Fibroblast of the conjunctiva (primary cell): ENCODE data around the gene KNDC1.
"Not testable (repeated sequence)": the region's sequence is repeated elsewhere in the genome, so short reads cannot be mapped to it uniquely, and the experiment has no call there.

ENCODE experiments used
- DNase-seq: peaks from one replicate; pipeline ENCODE4 v3.0.0-alpha.2; 2010; ENCODE audit warnings: low read depth

KNDC1 gene

DNA sequence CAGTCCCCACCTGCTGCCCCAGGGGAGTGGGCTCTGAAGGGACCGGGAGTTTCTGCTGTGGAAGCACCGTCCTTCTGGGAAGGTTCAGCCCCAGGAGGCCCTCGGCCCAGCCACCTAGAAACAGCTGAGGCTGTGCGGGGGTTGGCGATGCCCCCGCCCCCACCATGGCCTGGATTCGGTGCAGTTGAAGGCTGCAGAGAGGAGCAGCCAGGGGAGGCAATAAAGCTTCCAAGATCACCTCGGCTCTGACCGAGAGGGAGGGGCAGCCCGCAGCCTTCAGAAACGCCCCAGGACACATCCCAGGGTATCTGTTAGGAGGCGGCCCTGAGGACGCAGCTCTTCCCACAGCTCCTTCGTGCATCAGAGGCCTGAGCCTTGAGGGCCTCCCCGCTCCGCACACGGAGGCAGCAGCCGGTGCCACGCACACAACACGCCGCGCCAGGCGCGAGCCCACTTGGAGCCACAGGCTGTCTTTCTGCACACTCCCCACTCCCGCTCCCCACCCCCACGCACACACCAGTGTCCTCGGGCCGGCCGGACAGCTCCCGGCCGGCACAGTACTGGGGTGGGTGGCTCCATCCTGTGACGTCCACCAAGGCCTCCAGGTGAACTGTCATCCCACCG lies 1.6 kb downstream of the KNDC1 start:
- DNase-seq: no peak

DNA sequence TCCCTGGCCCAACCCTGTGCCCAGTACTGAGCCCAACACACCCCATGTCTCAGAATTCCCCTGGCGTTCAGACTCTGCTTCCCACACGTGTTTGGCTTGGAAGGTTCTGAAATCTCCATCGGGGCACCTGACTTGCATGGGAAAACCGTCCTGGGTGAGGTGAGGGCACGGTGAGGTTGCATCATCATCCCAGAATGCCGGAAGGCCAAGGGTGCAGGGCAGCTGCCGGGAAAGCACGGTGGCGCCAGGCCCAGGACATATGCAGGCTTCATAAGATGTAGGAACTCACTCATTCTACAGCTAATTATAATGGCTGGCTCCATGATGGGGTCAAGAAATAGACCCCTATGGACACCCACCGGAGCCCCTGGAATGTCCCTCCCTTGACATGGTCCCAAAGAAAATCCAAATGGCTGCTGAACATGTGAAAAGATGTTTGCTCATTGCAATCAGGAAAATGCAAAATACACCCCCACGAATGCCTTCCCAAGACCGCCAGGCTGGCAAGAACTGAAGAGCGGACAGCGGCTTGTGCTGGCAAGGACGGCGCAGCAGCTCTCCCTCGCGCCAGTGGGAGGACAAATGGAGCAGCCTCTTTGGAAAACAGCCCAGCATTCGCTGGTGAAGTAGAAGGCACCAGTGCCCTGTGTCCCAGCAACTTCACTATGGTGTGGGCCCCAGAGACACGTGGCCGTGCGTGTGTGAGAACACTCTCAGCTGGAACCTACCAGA lies 2.3 kb downstream of the KNDC1 start:
- no peak for DNase-seq

DNA sequence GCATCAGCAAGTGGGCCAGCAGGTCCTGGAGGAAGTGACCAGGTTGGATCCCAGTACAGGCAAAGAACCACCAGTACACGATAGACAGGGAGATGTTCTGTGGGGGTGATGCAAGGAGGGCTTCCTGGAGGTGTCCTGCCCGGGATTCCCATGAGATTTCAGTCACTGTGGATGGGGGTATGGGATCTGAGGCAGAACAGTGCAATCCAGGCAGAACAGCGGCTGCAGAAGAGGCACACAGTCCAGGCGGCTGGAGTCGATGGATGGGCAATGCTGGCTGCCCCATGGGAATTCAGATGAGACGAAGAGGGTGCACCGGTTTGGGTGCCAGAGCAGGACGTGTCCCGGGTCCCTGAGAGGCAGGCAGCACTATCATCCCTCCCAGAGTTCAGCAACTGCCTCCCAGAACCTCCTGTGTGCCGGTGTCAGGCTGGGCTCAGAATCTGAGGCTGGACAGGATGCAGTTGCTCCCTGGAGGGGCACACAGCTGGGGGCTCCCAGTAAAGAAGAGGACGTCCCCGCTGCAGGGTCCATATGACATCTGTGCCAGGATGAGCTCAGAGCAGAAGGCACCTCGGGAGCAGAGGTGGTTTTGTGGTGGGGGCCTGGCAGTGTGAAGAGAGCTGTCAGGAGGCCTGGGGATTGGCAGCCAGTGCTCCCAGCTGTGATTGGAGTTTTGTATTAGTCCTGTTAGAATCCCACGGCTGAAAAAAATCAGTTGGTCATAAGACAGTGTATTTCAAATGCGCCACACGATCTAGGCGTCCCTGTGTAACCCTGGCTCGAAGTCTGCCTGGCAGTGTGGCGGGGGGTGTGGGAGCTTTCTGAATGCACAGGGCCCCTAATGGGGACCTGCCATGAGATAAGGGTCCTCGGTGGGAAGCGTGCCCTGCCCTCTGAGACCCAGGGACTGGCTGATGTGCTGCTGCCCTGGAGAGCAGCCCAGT lies 3.2 kb downstream of the KNDC1 start:
- no peak for DNase-seq

DNA sequence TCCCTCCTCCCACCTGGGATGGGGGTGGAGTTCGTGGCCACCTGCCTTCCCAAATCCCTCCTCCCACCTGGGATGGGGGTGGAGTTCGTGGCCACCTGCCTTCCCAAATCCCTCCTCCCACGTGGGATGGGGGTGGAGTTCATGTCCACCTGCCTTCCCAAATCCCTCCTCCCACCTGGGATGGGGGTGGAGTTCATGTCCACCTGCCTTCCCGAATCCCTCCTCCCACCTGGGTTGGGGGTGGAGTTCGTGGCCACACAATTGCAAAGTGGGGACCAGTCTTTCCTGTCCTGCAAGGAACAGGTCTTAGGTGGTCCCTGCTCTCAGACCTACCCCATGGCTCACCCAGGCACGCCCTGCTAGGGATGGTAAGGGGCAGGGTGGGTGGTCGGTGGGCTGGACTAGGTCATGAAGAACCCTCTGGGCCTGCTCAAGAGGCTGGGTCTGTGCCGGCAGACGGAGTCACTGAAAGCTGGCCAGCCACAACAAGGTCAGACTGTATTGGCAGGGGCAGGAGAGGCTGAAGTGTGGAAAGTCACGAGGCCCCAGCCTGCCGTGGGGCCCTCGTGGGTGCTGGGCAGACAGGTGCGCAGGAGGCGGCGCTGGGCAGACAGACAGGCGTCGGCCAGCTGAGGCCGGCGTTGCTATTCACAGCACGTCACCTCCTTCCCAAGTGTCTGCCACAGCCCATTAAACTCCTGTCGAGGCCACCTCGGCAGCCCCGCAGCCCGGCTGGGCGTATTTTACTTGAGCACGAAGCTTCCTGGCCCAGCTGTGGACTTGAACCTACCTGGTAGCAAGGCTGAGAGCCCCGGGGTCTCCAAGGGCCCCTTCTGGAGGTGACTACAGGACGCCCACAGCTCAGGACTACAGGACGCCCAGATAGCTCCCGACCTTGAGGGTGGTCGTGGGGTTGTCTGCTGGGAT lies 4.1 kb downstream of the KNDC1 start:
- DNase-seq: no peak

DNA sequence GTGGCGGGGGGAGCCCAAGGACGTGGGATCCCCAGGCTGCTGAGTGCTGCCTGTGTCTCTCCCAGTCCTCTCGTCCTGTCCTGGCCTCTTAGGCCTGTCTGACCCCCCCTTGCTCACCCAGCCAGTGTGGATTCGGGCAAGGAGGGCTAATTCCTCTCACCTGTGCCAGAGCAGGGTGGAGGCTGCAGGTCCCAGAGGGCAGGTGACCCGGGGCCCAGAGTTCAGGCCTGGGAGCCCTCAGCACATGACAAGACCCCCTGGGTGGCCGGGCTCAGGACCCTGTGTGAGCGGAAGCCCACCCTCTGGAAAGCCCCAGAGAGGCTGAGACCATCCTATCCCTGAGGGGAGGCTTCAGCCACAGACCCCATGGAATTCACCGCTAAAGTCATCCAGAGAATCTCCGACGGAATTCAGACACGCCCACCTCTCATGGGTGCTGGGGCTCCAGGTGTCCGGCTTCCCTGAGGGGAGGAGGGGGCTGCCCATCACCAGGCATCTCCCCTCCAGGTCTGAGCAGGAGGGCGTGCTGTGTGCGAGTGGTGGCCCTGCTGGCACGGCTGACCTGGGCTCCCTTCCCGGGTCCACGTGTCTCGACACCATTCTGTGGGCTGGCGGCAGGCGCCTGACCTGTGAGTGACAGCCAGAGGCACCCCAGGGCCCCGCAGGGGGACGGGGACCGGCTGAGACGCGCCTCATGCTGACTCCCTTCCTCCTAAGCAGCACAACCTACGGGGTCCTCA lies 5.0 kb downstream of the KNDC1 start:
- DNase-seq: no peak

DNA sequence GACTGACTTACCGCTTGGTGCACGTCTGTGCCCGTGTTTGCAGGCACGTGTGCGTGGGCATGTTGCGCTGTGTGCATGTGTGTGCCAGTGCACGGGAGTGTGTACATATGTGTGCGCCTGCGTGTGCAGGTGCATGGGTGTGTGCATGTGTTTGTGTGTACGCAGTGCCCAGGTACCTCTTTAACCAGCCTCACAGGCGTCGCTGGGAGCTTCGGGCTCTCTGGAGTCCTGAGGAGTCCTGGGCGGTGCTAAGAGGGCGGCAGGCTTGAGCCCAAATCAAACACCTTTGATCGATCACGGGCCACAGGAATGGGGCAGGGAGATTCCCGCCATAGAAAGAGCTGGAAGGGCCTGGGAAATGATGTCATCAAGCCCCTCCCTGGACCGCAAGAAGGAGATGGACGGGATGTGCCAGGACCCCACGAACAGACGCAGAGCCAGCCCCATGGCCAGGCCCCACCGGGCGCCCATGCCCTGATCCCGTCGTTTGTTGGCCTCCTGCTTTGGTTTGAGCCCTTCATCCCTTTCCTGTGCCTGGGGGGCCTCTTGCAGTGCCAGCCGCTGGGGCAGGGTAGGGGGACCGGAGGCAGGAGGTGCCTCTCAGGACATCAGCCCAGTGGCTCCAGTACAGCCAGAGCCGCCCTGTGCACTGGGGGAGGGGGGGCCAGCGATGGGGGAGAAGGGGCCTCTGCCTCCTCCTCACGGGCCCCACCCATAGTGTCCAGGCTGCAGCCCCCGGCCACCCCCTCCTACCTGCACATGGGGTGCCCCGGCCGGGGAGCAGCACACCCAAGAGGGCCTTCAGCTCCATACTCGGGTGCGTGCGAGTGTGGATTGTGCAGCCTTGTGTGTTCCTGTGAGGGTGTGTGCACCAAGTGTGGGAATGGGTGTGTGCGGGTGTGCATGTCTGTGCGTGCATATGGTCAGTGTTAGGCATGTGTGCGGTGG lies 5.8 kb downstream of the KNDC1 start:
- no peak for DNase-seq

DNA sequence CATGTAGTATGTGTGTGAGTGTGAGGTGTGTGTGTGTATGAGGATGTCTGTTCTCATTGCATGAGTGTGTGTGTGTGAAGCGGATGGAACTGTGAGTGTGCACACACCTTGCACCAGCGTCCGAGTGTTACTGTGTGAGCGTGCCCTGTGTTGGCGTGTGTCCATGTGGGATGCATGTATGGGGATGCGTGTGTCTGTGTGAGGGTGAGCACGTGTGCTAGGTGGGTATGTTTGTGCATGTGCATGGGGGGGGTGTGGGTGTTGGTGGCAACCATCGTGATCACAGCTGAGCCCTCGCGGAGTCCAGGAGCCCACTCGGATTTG lies 6.4 kb downstream of the KNDC1 start:
- DNase-seq: no peak

DNA sequence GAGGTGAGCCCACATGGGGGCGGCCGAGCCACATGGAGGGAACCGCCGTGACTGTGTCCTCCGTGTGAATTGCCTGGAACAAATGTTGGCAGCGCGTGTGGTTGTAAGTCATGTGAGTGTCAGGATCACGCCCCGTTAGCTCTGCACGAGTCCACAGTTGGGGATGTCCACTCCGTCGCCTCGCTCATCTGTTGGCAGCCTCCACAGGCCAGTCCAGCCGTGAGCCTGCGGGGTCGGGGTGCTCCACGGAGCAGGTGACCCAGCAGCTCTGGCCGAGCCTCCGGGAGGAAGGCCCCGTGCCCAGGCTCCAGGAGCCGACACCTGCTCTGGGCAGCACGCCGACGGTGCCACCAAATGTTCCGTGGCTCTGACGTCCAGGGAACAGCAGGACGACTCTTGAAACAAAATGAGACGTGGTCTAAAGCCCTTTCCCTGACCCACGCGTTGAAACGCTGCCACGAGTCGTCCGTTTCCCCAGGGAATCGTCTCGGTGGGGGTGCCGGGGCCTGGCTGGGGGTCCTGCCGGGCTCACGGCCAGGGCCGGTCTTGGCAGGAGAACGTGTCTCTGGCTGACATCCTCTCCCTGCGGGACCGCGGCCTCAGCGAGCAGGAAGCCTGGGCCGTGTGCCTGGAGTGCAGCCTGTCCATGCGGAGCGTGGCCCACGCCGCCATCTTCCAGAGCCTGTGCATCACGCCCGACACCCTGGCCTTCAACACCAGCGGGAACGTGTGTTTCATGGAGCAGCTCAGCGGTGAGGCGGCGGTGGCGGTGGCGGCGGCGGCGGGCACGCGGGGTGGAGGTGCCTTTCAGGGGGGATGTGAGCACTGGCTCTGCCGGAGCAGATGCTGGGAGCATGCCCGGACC lies 7.0 kb downstream of the KNDC1 start:
- DNase-seq: no peak

DNA sequence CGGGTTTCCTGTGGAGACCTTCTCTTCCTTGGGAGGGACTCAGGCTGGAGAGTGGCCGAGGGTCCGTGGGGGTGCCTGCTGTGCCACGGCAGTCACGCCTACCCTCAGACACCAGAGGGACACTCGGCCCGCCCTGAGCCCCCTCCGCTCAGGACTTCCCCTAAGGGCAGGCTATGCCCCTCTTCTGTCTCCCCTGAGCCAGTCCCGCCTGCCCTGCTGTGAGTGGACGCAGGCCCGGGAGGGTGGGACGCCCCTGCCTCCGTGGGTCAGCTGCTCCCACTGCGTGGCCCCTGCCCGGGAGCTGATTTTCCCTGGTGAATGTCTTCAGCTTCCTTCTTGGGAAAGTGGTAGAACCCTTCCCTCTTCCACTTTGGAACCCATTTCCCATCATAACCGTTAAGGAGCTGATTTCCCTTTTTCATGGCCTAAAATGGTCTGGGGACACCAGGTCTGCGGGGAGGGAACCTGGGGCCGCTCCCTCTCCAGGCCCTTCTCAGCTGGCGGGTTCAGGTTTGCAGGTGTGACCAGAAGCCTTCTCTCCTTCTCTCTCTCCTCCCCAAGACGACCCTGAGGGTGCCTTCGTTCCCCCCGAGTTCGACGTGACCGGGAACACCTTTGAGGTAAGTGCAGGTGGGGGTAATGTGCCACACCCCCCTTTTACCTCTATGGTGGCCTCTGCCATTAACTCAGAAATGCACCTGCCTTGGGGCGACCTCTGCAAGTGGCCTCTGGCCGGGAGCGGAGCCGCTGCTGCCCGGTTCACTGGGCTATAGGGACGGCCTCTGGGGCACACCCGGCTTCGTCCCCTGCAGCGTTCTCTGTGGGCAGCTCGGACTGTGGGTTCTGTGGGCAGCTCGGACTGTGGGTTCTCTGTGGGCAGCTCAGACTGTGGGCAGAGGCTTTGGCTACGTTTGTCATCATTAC lies 7.9 kb downstream of the KNDC1 start:
- no peak for DNase-seq

DNA sequence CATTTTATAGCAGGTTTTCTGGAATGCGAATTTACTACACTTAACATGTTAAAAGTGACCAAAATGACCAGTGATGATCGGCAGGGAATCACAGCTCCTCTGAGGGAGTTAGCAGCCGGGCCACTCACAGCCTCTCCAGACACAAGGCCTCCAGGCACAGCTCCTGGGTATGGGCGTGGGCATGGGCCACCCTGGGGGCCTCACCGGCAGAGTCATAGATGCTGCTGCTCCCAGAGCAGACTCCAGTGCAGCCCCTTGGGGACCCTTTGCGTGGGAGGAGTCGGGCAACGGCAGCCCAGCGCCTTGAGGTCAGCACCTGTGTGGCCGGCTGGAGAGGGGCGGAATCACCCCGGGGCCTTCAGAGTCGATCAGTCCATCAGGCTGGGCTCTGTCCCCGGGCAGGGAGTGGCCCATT lies 8.6 kb downstream of the KNDC1 start:
- no peak for DNase-seq

DNA sequence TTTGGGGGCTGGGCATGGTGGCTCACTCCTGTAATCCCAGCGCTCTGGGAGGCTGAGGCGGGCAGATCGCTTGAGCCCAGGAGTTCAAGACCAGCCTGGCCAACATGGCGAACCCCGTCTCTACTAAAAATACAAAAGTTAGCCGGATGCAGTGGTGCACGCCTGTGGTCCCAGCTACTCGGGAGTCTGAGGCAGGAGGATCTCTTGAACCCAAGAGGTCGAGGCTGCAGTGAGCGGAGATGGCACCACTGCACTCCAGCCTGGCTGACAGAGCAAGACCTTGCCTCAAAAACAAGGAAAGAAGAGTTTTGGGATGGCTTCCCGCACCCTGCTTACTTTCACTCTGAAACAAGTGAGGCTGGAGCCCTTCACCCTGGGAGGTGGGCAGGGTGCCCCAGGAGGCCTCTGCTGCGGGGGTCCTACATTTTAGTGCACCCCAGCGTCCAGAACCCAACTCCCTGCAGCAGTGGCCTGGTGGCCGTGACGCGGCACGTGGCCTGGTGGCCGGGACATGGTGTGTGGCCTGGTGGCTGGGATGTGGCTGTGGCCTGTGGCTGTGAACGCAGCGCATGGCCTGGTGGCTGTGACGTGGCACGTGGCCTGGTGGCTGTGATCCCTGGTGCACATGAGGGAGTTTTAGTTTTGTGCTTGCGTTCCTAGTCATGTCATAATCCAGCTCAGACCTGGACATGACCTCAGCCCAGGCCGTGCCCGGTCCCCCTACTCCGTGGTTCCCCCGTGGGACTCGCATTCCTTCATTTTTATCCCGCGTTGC lies 9.3 kb downstream of the KNDC1 start:
- no peak for DNase-seq

DNA sequence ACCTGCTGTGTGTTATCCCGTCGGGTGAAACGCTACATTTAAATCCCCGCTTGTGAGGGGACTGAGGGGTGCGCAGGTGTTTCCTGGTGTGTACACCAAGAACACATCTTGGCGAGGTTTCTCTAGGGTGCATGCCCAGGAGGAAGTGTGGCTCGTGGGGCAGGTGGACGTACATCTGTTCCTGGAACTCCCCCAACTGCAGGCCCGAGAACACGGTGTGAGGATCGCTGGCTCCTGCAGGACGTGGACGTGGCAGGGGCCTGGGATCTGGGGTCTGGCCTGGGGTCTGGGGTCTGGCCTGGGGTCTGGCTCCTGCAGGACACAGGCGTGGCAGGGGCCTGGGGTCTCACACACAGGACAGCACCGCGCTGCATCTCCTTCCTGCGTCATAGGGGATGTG lies 10.1 kb downstream of the KNDC1 start:
- DNase-seq: no peak

DNA sequence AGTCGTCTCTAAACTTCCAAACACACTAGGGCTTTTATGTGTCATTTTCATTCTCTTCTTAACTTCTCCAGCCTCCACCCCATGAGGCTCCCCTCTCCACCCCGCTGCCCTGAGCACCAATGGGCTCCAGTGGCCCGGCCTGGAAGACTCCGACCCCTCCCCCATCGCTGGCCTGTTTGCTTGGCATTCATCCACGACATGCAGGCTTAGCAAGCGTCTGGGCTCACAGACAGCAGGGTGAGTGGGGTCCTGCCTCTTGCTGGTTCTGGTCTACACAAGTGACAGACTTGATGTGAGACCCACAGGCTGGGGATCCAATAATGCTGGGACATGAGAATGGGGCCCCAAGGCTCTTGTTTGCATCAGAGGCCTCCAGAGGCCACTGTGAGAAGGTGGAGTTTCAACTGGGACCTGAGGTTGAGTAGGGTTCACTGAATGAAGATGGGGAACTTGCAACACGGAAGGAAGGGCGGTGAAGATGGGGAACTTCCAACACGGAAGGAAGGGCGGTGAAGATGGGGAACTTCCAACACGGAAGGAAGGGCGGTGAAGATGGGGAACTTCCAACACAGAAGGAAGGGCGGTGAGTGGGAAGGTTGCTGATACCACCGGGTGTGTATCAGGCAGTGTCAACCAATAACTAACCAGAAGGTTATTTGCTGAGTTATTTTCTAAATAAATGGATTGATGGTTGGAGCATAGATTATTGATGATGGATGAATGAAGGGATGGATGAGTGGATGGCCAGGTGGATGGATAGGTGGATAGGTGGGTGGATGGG lies 14.0 kb downstream of the KNDC1 start:
- DNase-seq: no peak

DNA sequence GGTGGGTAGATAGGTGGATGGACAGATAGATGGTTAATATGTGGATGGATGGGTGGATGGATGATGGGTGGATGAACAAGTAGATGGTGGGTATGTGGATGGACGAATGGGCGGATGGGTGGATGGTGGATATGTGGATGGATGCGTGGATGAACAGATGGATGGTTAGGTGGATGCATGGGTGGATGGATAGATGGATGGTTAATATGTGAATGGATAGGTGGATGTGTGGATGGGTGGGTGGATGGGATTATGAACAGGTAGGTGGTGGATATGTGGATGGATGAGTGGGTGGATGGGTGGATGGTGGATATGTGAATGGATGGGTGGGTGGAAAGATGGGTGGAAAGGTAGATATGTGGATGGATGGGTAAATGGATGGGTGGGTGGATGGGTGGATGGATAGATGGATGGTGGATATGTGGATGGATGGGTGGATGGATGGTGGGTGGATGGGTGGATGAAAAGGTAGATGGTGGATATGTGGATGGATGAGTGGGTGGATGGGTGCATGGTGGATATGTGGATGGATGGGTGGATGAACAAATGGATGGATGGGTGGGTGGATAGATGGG lies 14.8 kb downstream of the KNDC1 start:
- no peak for DNase-seq

DNA sequence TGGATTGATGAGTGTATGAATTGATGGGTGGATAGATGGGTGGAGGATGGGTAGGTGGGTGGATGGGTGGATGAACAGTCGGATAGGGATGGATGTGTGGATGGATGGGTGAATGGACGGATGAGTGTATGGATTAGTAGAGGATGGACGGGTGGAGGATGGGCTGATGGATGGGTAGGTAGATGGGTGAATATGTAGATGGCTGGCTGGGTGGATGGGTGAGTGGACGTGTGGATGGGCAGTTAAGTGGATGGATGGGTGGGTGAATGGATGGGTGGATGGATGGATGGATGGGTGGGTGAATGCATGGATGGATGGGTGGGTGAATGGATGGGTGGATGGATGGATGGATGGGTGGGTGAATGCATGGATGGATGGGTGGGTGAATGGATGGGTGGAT lies 15.6 kb downstream of the KNDC1 start:
- not testable (repeated sequence) for DNase-seq

DNA sequence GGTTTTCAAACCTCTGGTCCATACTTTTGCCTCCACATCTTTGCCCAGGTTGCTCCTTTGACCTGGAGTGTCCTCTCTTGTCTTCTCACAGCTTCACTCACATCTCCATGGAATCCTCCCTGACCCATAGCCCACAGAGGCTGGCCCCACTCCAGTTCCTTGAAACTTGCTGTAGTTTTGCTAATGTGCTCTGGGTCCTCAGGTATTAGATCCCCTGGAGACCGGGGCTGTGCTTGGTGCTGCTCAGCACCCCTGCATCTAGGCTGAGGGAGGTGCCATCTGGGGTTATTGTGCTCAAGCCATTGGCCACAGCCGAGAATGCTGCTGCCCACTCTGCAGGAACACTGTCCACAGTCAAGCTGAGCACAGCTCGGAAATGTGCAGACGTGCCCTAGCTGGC lies 16.5 kb downstream of the KNDC1 start:
- DNase-seq: no peak
